ENCODE data around the gene CACNA1B.

DNA sequence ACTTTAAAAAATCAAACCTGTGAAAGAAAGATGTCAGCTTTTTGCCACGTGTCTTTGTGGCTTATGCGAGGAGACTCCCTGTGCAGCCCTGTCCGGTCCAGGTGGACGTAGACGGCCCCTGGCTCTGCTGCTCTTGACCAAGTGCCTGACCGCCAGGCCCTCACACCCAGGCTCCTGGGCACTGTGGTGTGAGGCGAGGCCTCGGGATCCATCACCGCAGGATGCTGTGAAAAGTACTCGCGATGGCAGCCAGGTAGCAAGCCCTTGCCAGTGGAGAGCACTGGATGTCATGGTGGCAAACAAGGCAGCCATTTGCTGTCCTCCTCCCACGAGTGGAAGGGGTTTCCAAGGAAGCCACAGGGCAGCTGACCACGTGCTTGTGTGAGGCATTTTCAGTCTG lies 245.1 kb downstream of the CACNA1B start:
- TF ChIP-seq, protein P1, sequence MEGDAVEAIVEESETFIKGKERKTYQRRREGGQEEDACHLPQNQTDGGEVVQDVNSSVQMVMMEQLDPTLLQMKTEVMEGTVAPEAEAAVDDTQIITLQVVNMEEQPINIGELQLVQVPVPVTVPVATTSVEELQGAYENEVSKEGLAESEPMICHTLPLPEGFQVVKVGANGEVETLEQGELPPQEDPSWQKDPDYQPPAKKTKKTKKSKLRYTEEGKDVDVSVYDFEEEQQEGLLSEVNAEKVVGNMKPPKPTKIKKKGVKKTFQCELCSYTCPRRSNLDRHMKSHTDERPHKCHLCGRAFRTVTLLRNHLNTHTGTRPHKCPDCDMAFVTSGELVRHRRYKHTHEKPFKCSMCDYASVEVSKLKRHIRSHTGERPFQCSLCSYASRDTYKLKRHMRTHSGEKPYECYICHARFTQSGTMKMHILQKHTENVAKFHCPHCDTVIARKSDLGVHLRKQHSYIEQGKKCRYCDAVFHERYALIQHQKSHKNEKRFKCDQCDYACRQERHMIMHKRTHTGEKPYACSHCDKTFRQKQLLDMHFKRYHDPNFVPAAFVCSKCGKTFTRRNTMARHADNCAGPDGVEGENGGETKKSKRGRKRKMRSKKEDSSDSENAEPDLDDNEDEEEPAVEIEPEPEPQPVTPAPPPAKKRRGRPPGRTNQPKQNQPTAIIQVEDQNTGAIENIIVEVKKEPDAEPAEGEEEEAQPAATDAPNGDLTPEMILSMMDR (conservative IDR thresholded peaks at IDR 0.05; ENCODE audit: low read depth, low read length): no peak
- TF ChIP-seq RAD21 (IDR thresholded peaks at IDR 0.05; ENCODE audit: low read length): no peak

All from IMR-90 (cell line).